ENCODE results near the gene TLL2. TPM values are rescaled to one million over a fixed set of nuclear protein-coding genes. Genes with fewer than 3 reads are reported as not detected.

TLL2 gene
- total and polyA plus RNA-seq, 2 of the 4 experiments (the other 2 are of a cell fraction), result under 0.01 to 0.05 TPM

DNA sequence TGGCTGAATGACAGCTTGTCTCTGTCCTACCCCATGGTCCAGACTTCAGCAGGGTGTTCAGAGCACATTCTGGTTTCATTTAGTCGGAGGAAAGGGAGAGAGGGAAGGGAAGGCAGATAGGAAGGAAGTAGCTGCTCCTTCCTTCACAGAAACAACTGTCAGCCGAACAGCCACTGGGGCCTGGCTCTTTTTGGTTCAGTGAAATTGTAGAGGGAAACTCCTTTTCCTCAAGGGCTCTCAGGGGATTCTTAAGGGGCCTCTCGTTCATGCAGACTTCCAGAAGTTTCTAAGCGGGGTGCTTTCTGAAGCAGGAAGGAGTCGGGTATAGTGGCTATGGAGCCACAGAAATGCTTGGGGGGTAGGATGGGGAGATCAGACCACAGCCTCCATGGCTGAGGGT lies 56.4 kb downstream of the TLL2 start:
- no peaks in the 10 kb centered on the region for H3K9me3 ChIP-seq (ENCODE audit: control insufficient read depth, insufficient read depth, low read length)
- no CpG with 5 or more reads among the region's 5 CpGs for WGBS, 2 experiments (ENCODE audit: extremely low coverage in 2 of 2, insufficient read length in 1 of 2)
- H3K4ac ChIP-seq (ENCODE audit: low read depth, low read length), result no peak overlapping the region
- no peak overlapping the region for H2BK15ac ChIP-seq (ENCODE audit: low read depth, low read length)
- no peak overlapping the region for H3K56ac ChIP-seq (ENCODE audit: extremely low read depth, insufficient read depth, low read length)
- no peaks in the 10 kb centered on the region for H3K36me3 ChIP-seq (ENCODE audit: control insufficient read depth, insufficient read depth, low read length)
- no peak overlapping the region for H3K27ac ChIP-seq (ENCODE audit: insufficient read depth, low read length)
- no peak overlapping the region for H2AK5ac ChIP-seq (ENCODE audit: low read depth, low read length)
- no peaks in the 10 kb centered on the region for H4K20me1 ChIP-seq (ENCODE audit: insufficient read depth, low read length)
- no peak overlapping the region for H3K4me2 ChIP-seq (ENCODE audit: low read depth, low read length)
- no peak overlapping the region for H2BK120ac ChIP-seq (ENCODE audit: low read depth, low read length)
- ChIA-PET POLR2A (ENCODE audit: unreplicated experiment) (no interaction called here), CTCF (no interaction called here)
- H3K14ac ChIP-seq (replicated peaks; ENCODE audit: low read depth, low read length), result no peak overlapping the region
- DNase-seq (no peak), ATAC-seq (ENCODE audit: low read depth) (no peak)
- H2AFZ ChIP-seq (replicated peaks; ENCODE audit: low read length, poor library complexity), result no peak overlapping the region
- no peak overlapping the region for H3K18ac ChIP-seq (ENCODE audit: low read depth, low read length)
- no TSS peak for BruUV-seq (replicated peaks)
- no peaks in the 10 kb centered on the region for H3K27me3 ChIP-seq (ENCODE audit: control insufficient read depth, insufficient read depth, low read length)
- H3K9ac ChIP-seq (ENCODE audit: low read depth, low read length), result no peak overlapping the region
- no peak overlapping the region for H3K4me3 ChIP-seq (ENCODE audit: insufficient read depth, low read depth, low read length)
- no peak overlapping the region for H2BK20ac ChIP-seq (ENCODE audit: low read depth, low read length)
- no peak for TF ChIP-seq NFE2L2 (IDR thresholded peaks at IDR 0.05; ENCODE audit: low read depth, low read length)
- no peak for TF ChIP-seq MAZ (IDR thresholded peaks at IDR 0.05; ENCODE audit: borderline replicate concordance, low read depth, low read length)
- TF ChIP-seq RCOR1 (IDR thresholded peaks at IDR 0.05; ENCODE audit: insufficient replicate concordance, low read length), result no peak
- no peak for TF ChIP-seq BHLHE40 (IDR thresholded peaks at IDR 0.05; ENCODE audit: low read depth, low read length)
- TF ChIP-seq FOS (IDR thresholded peaks at IDR 0.05; ENCODE audit: low read depth, low read length), result no peak
- TF ChIP-seq POLR2A (IDR thresholded peaks at IDR 0.05; ENCODE audit: low read depth, low read length), result no peak
- no peak for TF ChIP-seq MAFK (IDR thresholded peaks at IDR 0.05; ENCODE audit: low read depth, low read length)
- TF ChIP-seq, protein P1, sequence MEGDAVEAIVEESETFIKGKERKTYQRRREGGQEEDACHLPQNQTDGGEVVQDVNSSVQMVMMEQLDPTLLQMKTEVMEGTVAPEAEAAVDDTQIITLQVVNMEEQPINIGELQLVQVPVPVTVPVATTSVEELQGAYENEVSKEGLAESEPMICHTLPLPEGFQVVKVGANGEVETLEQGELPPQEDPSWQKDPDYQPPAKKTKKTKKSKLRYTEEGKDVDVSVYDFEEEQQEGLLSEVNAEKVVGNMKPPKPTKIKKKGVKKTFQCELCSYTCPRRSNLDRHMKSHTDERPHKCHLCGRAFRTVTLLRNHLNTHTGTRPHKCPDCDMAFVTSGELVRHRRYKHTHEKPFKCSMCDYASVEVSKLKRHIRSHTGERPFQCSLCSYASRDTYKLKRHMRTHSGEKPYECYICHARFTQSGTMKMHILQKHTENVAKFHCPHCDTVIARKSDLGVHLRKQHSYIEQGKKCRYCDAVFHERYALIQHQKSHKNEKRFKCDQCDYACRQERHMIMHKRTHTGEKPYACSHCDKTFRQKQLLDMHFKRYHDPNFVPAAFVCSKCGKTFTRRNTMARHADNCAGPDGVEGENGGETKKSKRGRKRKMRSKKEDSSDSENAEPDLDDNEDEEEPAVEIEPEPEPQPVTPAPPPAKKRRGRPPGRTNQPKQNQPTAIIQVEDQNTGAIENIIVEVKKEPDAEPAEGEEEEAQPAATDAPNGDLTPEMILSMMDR (conservative IDR thresholded peaks at IDR 0.05; ENCODE audit: low read depth, low read length), result no peak
- TF ChIP-seq, protein P2, sequence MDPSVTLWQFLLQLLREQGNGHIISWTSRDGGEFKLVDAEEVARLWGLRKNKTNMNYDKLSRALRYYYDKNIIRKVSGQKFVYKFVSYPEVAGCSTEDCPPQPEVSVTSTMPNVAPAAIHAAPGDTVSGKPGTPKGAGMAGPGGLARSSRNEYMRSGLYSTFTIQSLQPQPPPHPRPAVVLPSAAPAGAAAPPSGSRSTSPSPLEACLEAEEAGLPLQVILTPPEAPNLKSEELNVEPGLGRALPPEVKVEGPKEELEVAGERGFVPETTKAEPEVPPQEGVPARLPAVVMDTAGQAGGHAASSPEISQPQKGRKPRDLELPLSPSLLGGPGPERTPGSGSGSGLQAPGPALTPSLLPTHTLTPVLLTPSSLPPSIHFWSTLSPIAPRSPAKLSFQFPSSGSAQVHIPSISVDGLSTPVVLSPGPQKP (IDR thresholded peaks at IDR 0.05; ENCODE audit: borderline replicate concordance, low read depth, low read length), result no peak
- TF ChIP-seq CEBPB (IDR thresholded peaks at IDR 0.05; ENCODE audit: low read depth, low read length), result no peak
- TF ChIP-seq, protein P3, sequence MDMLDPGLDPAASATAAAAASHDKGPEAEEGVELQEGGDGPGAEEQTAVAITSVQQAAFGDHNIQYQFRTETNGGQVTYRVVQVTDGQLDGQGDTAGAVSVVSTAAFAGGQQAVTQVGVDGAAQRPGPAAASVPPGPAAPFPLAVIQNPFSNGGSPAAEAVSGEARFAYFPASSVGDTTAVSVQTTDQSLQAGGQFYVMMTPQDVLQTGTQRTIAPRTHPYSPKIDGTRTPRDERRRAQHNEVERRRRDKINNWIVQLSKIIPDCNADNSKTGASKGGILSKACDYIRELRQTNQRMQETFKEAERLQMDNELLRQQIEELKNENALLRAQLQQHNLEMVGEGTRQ (IDR thresholded peaks at IDR 0.05; ENCODE audit: low read depth, low read length), result no peak
- no peak for TF ChIP-seq RFX5 (IDR thresholded peaks at IDR 0.05; ENCODE audit: low read depth, low read length)
- no peak overlapping the region for H4K91ac ChIP-seq (ENCODE audit: insufficient read depth, low read depth, low read length)
- H3K23ac ChIP-seq (ENCODE audit: low read depth, low read length), result no peak overlapping the region
- dilution Hi-C loops (cut with HindIII; ENCODE audit: low sequenced_read_pairs, unreplicated experiment), result no loop called here
- H4K8ac ChIP-seq (ENCODE audit: low read depth in 2 of 2, low read length in 2 of 2), result no peak overlapping the region
- intact Hi-C loops (cut with micrococcal nuclease), result no loop called here
- H3K9me1 ChIP-seq (ENCODE audit: insufficient read depth, low read length), result no peaks in the 10 kb centered on the region
- H3K79me1 ChIP-seq (ENCODE audit: low read depth in 1 of 2, low read length in 2 of 2), result no peaks in the 10 kb centered on the region
- no peak overlapping the region for H2BK5ac ChIP-seq (ENCODE audit: low read depth, low read length, poor library complexity, severe bottlenecking)
- in situ Hi-C loops (cut with MboI; ENCODE audit: low sequenced_read_pairs), result no loop called here
- H3K4me1 ChIP-seq (ENCODE audit: control insufficient read depth, insufficient read depth, low read length), result no peaks in the 10 kb centered on the region
- H2AK9ac ChIP-seq (replicated peaks; ENCODE audit: low read depth, low read length, poor library complexity), result no peak overlapping the region
- H4K5ac ChIP-seq (ENCODE audit: low read depth, low read length), result no peak overlapping the region
